Spinal cord (tissue), 10 donors: Measurements from ENCODE around the gene CAD. TPM values are rescaled to one million over a fixed set of nuclear protein-coding genes. Genes with fewer than 3 reads are reported as not detected.

ENCODE experiments used
- DNase-seq, 6 donors: peaks; one replicate each; pipeline versions ENCODE4 v3.0.0 to v3.0.0-alpha.2; 2013 to 2015; ENCODE audit warnings: low spot score in 6 of 6, low read depth in 4 of 6
- H3K27ac ChIP-seq: one replicate; pipeline ENCODE4 v1.5.1; 2013; ENCODE audit warnings: low read depth, low read length, control low read depth
- H3K27me3 ChIP-seq: one replicate; pipeline ENCODE4 v1.6.1; 2013; ENCODE audit warnings: low read length; ENCODE audit not compliant: control insufficient read depth, insufficient read depth
- H3K36me3 ChIP-seq: one replicate; pipeline ENCODE4 v1.6.1; 2013; ENCODE audit warnings: low read length; ENCODE audit not compliant: control insufficient read depth, insufficient read depth
- H3K4me1 ChIP-seq: one replicate; pipeline ENCODE4 v1.6.1; 2013; ENCODE audit warnings: low read length; ENCODE audit not compliant: control insufficient read depth, insufficient read depth
- H3K4me3 ChIP-seq: one replicate; pipeline ENCODE4 v1.5.1; 2013; ENCODE audit warnings: low read depth, low read length, control low read depth
- H3K9me3 ChIP-seq: one replicate; pipeline ENCODE4 v1.6.1; 2013; ENCODE audit warnings: low read length; ENCODE audit not compliant: control insufficient read depth, insufficient read depth
- WGBS: methylation state at CpG from one replicate; pipeline ENCODE4 v1.1.5; 2013; ENCODE audit warnings: missing lambda C conversion rate; ENCODE audit not compliant: insufficient coverage; 5-methylcytosine and 5-hydroxymethylcytosine counted together
- polyA plus RNA-seq, 2 donors: library from polyadenylated mRNA; unstranded; fragments of 120-200 nt; gene quantifications; one replicate each; pipeline ENCODE4 v1.2.1, GENCODE V29; 2013; ENCODE audit not compliant: insufficient read length in 2 of 2
- total RNA-seq, 2 donors: library from RNA; depleted of rRNA in 1 of 2; stranded (reverse); fragments of 120-200 nt in 1 of 2; fragments of >200 nt in 1 of 2; gene quantifications; one replicate each; pipeline versions ENCODE4 v1.2.3 to v1.2.4, GENCODE V29; 2013 to 2014
- donor health status: healthy.

The CAD gene
- total and polyA plus RNA-seq, 4 donors = 26.5 to 49.2 (median 34.5) TPM

- no peak overlapping the region for H3K27ac ChIP-seq
- peaks cover 39% of the 10 kb centered on the region for H3K36me3 ChIP-seq
Observed at GRCh38 chr2:27209621-27210401, 7.4 kb upstream of the CAD start.

DNA sequence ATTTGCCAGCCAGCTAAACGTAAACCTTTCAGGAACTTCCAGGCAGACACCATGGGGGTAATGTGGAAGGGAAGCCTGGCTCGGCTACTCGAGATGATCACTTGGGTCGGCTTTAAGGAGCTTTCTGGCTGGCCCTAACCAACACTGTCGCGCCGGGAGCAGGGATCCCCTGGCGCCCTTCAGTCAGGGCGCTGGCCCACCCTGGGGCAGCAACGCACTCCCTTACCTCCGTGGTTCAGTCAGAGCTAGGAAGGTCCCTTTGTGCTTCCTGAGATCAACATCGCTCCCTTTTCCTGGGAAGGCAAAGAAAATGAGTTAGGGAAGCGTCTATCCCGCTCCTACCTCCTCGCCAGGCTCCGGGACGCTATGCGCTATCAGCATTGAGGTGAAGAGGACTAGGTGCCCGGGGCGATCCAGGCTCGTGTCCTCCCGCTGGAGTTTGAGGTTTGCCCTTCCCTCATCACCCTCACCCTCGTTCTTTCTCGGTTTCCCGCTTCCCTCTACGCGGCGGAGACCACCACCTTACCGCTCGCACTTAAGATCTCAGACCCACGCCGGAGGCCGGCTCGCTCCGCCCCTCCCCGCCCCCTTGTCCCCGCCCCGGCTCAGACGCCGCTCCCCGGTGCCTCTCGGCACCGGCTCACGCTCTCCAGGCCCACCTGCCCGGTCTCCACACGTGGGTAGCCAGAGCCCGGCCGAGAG, 5.8 kb upstream of the CAD start:
- Histone ChIP-seq H3K4me3 (peak overlapping the region; percentile 86), H3K36me3 (peaks cover 23% of the 10 kb centered on the region), H3K4me1 (peaks cover 16% of the 10 kb centered on the region), H3K27ac (peak overlapping the region; percentile 95), H3K27me3 (no peaks in the 10 kb centered on the region), H3K9me3 (no peaks in the 10 kb centered on the region)
- under 1% methylated on average over 43 of the region's 48 CpGs for WGBS
- DNase-seq = no peak

More at GRCh38 chr2:27209621-27210401, 7.4 kb upstream of the CAD start:
- Histone ChIP-seq H3K27me3 (no peaks in the 10 kb centered on the region), H3K4me3 (no peak overlapping the region), H3K4me1 (peaks cover 16% of the 10 kb centered on the region), H3K9me3 (no peaks in the 10 kb centered on the region)
- WGBS = 95% methylated on average over 6 of the region's 6 CpGs
- DNase-seq = no peak

DNA sequence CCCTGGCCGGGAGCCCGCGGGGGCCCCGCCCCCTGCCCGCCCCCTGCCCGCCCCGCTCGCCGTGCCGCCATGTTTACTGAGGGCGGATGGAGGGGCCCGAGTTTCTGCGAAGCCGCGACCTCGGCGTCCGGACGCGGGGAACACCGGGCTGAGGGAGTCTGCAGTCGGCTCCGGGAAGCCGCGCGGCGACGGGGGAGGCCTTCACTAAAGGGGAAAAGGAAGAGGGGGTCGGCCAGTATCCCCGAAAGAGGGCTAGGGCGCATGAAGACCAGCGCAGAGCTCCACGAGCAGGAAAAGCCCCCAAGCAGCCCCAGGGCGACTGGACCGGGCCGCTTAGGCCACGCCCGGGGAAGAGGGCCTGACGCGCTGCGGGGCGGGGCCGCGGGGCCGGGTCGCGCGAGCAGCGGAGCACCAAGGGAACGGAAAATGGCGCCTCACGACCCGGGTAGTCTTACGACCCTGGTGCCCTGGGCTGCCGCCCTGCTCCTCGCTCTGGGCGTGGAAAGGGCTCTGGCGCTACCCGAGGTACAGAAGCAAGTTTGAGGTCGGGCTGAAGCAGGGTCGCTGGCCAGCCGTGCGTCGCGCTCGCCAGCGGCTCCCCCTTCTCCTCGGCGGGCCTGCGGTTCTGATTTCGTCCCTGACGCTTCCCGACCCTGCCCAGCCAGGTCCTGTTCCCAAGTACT, 5.1 kb upstream of the CAD start, which contains the start of the genes ATRAID and SLC5A6:
Gene ATRAID (plus strand): TSS at position 99 of the 683 bp plus-strand sequence. CDS start 328 bp downstream, at position 427.
Gene SLC5A6 (minus strand): TSS at position 326 of the 683 bp plus-strand sequence. CDS start 4,618 bp downstream, outside the sequence.
- under 1% methylated on average over 72 of the region's 73 CpGs for WGBS
- DNase-seq = peak; percentile 78 to 96 (median 84)
- H3K27me3 ChIP-seq = no peaks in the 10 kb centered on the region
- H3K27ac ChIP-seq = peak within 1 kb of the TSS; percentile 95
- peaks cover 20% of the 10 kb centered on the region for H3K4me1 ChIP-seq
- H3K36me3 ChIP-seq = peaks cover 16% of the 10 kb centered on the region
- H3K9me3 ChIP-seq = no peaks in the 10 kb centered on the region
- H3K4me3 ChIP-seq = peak within 1 kb of the TSS; percentile 86

DNA sequence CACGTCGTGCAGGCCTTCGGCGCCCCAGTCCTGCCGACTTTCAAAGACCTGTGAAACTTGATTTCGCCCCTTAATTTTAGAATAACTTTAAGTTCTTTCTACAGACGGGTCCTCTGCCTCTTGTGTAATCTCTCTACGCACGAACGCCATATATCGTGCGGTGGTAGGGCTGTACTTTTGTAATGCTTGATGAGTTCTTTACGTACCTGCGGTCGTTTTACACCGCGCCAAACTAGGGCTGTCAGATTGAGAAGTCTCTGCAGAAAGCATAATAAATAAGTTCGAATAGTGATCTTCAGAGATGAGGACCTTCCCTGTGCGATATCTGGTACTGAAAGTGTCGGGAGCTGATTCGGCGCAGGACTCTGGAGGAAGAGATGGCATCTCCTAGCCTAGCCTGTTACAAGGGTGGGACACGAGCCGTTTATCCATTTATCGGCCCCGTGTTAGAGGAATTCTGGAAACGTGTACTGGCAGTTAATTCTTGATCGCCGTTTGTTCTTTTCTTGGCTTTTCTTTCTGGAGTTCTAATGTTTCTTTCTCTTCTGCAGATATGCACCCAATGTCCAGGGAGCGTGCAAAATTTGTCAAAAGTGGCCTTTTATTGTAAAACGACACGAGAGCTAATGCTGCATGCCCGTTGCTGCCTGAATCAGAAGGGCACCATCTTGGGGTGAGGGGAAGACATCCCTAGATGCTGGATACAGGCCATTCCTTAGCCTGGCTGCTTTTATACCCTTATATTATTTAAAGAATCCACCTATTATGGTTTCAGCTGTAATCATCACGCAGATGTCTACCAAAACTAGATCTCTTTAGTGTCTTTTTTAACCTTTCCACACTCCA, 4.3 kb upstream of the CAD start:
- 5% methylated on average over 30 of the region's 34 CpGs for WGBS
- Histone ChIP-seq H3K4me1 (peaks cover 23% of the 10 kb centered on the region), H3K36me3 (peaks cover 9% of the 10 kb centered on the region), H3K27ac (peak overlapping the region; percentile 95), H3K27me3 (no peaks in the 10 kb centered on the region), H3K9me3 (no peaks in the 10 kb centered on the region), H3K4me3 (peak overlapping the region; percentile 86)
- peak in 1 of 6 donors; percentile 61 for DNase-seq

DNA sequence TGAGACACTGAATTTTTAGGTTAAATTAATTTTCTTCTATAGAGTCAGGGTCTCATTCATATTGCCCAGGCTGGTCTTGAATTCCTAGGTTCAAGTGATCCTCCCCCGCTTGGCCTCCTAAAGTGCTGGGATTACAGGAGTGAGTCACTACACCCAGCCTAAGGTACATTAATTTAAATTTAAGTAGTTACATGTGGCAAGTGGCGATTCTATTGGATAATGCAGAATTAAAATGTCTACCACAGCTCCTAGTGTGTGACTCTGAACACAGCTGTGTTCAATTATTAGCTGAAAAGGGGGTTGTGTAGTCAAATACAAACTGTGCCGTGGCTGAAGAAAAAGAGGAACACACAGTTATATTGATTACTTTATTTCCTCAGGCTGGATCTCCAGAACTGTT, 2.2 kb upstream of the CAD start:
- H3K36me3 ChIP-seq = peaks cover 7% of the 10 kb centered on the region
- no peak for DNase-seq
- no CpG with 5 or more reads among the region's 3 CpGs for WGBS
- H3K9me3 ChIP-seq = no peaks in the 10 kb centered on the region
- H3K27ac ChIP-seq = no peak overlapping the region
- no peak overlapping the region for H3K4me3 ChIP-seq
- no peaks in the 10 kb centered on the region for H3K27me3 ChIP-seq
- peaks cover 23% of the 10 kb centered on the region for H3K4me1 ChIP-seq

DNA sequence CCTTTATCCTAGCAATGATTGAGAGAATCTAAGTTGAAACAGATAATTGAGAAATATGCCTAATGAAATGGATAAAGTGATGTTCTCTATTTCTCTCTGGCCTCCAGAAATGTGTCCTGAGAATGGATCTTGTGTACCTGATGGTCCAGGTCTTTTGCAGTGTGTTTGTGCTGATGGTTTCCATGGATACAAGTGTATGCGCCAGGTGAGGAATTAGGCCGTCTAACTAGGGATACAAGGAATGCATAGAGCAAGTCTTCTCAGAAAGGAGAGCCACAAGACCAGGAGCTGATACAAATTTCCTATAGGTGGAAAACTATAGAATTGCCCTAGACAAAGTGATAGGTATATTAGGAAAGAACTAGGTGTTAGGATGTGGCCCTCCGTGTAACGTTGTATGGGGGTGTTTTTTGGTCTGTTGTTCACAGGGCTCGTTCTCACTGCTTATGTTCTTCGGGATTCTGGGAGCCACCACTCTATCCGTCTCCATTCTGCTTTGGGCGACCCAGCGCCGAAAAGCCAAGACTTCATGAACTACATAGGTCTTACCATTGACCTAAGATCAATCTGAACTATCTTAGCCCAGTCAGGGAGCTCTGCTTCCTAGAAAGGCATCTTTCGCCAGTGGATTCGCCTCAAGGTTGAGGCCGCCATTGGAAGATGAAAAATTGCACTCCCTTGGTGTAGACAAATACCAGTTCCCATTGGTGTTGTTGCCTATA, 592 bp upstream of the CAD start:
- H3K27ac ChIP-seq = peak overlapping the region; percentile 17
- H3K4me1 ChIP-seq = peaks cover 16% of the 10 kb centered on the region
- WGBS = 91% methylated on average over 9 of the region's 13 CpGs
- no peaks in the 10 kb centered on the region for H3K9me3 ChIP-seq
- DNase-seq = no peak
- H3K36me3 ChIP-seq = peaks cover 17% of the 10 kb centered on the region
- H3K27me3 ChIP-seq = no peaks in the 10 kb centered on the region
- H3K4me3 ChIP-seq = peak overlapping the region; percentile 83

DNA sequence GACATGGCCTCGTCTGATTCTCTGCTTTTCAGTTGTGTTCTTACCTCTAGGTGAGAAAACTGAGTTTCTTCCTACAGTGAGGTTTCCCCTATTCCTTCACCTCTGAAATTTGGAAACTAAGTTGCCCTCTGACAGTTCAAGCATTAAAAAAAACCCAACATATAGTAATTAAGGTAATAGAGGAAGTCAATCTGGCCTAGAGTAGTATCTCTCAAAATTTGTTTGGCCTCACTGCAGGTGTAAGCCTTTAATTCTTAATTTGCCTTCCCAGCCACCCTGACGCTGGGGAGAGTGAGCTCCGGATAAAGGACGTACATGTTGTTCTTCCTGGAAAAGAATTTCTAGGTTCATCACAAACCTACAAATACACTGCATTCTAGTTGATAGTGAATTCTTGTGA, 1.4 kb downstream of the CAD start:
- Histone ChIP-seq H3K27me3 (no peaks in the 10 kb centered on the region), H3K9me3 (no peaks in the 10 kb centered on the region), H3K36me3 (peaks cover 35% of the 10 kb centered on the region), H3K27ac (no peak overlapping the region), H3K4me1 (peaks cover 11% of the 10 kb centered on the region), H3K4me3 (no peak overlapping the region)
- no CpG with 5 or more reads among the region's 4 CpGs for WGBS
- no peak for DNase-seq

DNA sequence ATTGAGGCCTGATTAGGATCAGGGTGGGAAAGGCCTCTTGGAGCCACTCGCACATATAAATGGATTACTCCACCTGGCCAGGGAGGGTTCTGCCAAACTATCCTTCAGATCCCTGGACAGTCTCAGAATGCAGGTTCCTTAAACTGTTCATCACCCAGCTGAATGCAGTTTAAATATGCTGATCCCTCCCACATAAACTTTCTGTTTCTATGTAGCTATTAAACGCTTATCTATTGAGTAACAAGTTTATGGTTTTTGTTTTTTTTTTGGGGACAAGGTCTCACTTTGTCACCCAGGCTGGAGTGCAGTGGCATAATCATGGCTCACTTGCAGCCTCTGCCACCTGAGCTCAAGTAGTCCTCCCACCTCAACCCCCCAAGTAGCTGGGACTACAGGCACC, 1.9 kb downstream of the CAD start:
- peaks cover 11% of the 10 kb centered on the region for H3K4me1 ChIP-seq
- no peaks in the 10 kb centered on the region for H3K9me3 ChIP-seq
- peaks cover 39% of the 10 kb centered on the region for H3K36me3 ChIP-seq
- no peaks in the 10 kb centered on the region for H3K27me3 ChIP-seq
- H3K27ac ChIP-seq = no peak overlapping the region
- WGBS = no CpG with 5 or more reads among the region's 2 CpGs
- no peak overlapping the region for H3K4me3 ChIP-seq
- DNase-seq = no peak
